HepG2 (cell line): ENCODE data around the gene HIRA. TPM values are rescaled to one million over a fixed set of nuclear protein-coding genes. Genes with fewer than 3 reads are reported as not detected.

Experiments
- ATAC-seq: fragments of 200-7000 bp; cut with Tn5 transposase; 3 replicates; pipeline ENCODE4 v1.9.1; 2020; ENCODE audit warnings: mild to moderate bottlenecking, moderate library complexity
- Bru-seq: library from RNA; stranded (reverse); fragments of 400-500 nt; gene quantifications from one replicate; lab custom pipeline; 2021; lab: Mats Ljungman, UMichigan
- BruChase-seq, 2 experiments: library from RNA; stranded (reverse); fragments of 400-500 nt; gene quantifications; one replicate each; lab custom pipeline; 2021; lab: Mats Ljungman, UMichigan
- BruUV-seq: library from RNA; stranded (reverse); fragments of 400-500 nt; replicated peaks from 2 replicates; lab custom pipeline; 2021; lab: Mats Ljungman, UMichigan
- CTCF ChIA-PET: fragments of 300-600 bp; formaldehyde crosslinking; extraction: SDS; loops from one replicate; lab custom pipeline; 2021; ENCODE audit warnings: low total read pairs, inconsistent platforms, low intra/inter-chr PET ratio; lab: Yijun Ruan, JAX
- POLR2A ChIA-PET: fragments of 350-600 bp; sonication (Branson Sonifier 250); formaldehyde crosslinking; loops from one replicate; lab custom pipeline; 2020; ENCODE audit warnings: antibody characterized with exemption, inconsistent platforms; lab: Yijun Ruan, JAX
- DNase-seq: peaks from one replicate; pipeline ENCODE4 v3.0.0-alpha.2; 2015; ENCODE audit warnings: low spot score
- FAIRE-seq: peaks from 3 replicates; lab custom pipeline; 2011; peaks lifted over from hg19 to GRCh38; lab: Jason Lieb, UNC
- H2AFZ ChIP-seq: one replicate; pipeline ENCODE4 v1.6.1; 2011; ENCODE audit warnings: low read length, inconsistent platforms
- H3K27ac ChIP-seq: fragments of 300-600 bp; 3 replicates; pipeline ENCODE4 v1.8.0; 2011; ENCODE audit warnings: mixed run types, mild to moderate bottlenecking, mixed read lengths, low read length, inconsistent platforms; ENCODE audit not compliant: insufficient read depth; ENCODE audit errors: extremely low read length
- H3K27me3 ChIP-seq, 2 experiments: fragments of 200-600 bp in 1 of 2; 2 replicates in 1 of 2; 3 replicates in 1 of 2; pipeline versions ENCODE4 v1.6.0 to v1.8.0; 2011; ENCODE audit warnings: low read length in 2 of 2, mild to moderate bottlenecking in 2 of 2, moderate library complexity in 2 of 2, inconsistent platforms in 1 of 2; ENCODE audit not compliant: insufficient read depth in 2 of 2, control insufficient read depth in 1 of 2
- H3K36me3 ChIP-seq, 2 experiments: fragments of 200-600 bp in 1 of 2; replicated peaks in 1 of 2; 2 replicates in 1 of 2; 3 replicates in 1 of 2; pipeline versions ENCODE4 v1.5.1 to v1.8.0; 2011; ENCODE audit warnings: low read length in 2 of 2, inconsistent platforms in 1 of 2; ENCODE audit not compliant: insufficient read depth in 2 of 2, control insufficient read depth in 1 of 2
- H3K4me1 ChIP-seq: 2 replicates; pipeline ENCODE4 v1.5.1; 2012; ENCODE audit warnings: low read length, inconsistent platforms; ENCODE audit not compliant: insufficient read depth
- H3K4me2 ChIP-seq: 2 replicates; pipeline ENCODE4 v1.6.0; 2011; ENCODE audit warnings: low read depth, low read length, inconsistent platforms
- H3K4me3 ChIP-seq, 3 experiments: fragments of 200-600 bp in 1 of 3; sonication (generic), shearing (Covaris generic) in 1 of 3; replicated peaks in 1 of 3; 2 replicates each; pipeline ENCODE4 v1.5.1; 2011 to 2016; ENCODE audit warnings: low read length in 3 of 3, inconsistent platforms in 2 of 3, low read depth in 2 of 3, mild to moderate bottlenecking in 2 of 3, control low read depth in 1 of 3, mixed read lengths in 1 of 3; ENCODE audit not compliant: insufficient read depth in 1 of 3
- H3K79me2 ChIP-seq: one replicate; pipeline ENCODE4 v1.6.1; 2011; ENCODE audit warnings: low read length, inconsistent platforms; ENCODE audit not compliant: insufficient read depth
- H3K9ac ChIP-seq: 2 replicates; pipeline ENCODE4 v1.6.0; 2011; ENCODE audit warnings: mild to moderate bottlenecking, low read depth, low read length, inconsistent platforms; ENCODE audit not compliant: insufficient read depth
- H3K9me3 ChIP-seq: 2 replicates; pipeline ENCODE4 v1.5.1; 2012; ENCODE audit warnings: mild to moderate bottlenecking, low read length
- H4K20me1 ChIP-seq: 2 replicates; pipeline ENCODE4 v1.6.0; 2011; ENCODE audit warnings: inconsistent platforms, mild to moderate bottlenecking, low read length, moderate library complexity; ENCODE audit not compliant: insufficient read depth
- GFI1 ChIP-seq: sonication (generic); formaldehyde crosslinking; IDR thresholded peaks from 2 replicates; pipeline ENCODE4 v1.5.0; 2020; ENCODE audit warnings: missing genetic modification reagents, mild to moderate bottlenecking, borderline replicate concordance
- GLI4 ChIP-seq: sonication (generic); formaldehyde crosslinking; IDR thresholded peaks from 2 replicates; pipeline ENCODE4 v1.5.1; 2020; ENCODE audit warnings: missing genetic modification reagents, mild to moderate bottlenecking, moderate library complexity, borderline replicate concordance
- STAT5B ChIP-seq: sonication (generic); formaldehyde crosslinking; IDR thresholded peaks from 2 replicates; pipeline ENCODE4 v1.4.0; 2020; ENCODE audit warnings: missing genetic modification reagents
- YY1 ChIP-seq: IDR thresholded peaks from 2 replicates; pipeline ENCODE4 v1.6.1; 2011; ENCODE audit warnings: low read length, low read depth, moderate library complexity, mild to moderate bottlenecking; ENCODE audit not compliant: insufficient read depth, insufficient replicate concordance
- ZNF143 ChIP-seq: sonication (generic); formaldehyde crosslinking; IDR thresholded peaks from 2 replicates; pipeline ENCODE4 v1.4.0; 2020; ENCODE audit warnings: missing genetic modification reagents
- WGBS: methylation state at CpG from one replicate; pipeline ENCODE4 v1.1.6; 2017; ENCODE audit warnings: low lambda C conversion rate; 5-methylcytosine and 5-hydroxymethylcytosine counted together
- in situ Hi-C: cut with HindIII; loops from 2 replicates; pipeline ENCODE4 v1.10.0; 2017; ENCODE audit warnings: low pct_unique_long_range_greater_than_20kb; ENCODE audit not compliant: extremely low pct_ligation_motif_present
- intact Hi-C: fragments of 100-400 bp; cut with micrococcal nuclease; formaldehyde crosslinking; loops from one replicate; pipeline ENCODE4 v1.10.0; 2022; ENCODE audit not compliant: unreplicated experiment
- long read RNA-seq, 2 experiments: library from RNA in 1 of 2; library from polyadenylated mRNA in 1 of 2; stranded (forward) in 1 of 2; unstranded in 1 of 2; transcript quantifications; one replicate each; pipeline ENCODE4 v2.0.0, GENCODE V29; 2019 to 2022
- polyA minus RNA-seq, 3 experiments: library from RNA; depleted of rRNA, polyadenylated mRNA; stranded (reverse); fragments of >200 nt; gene quantifications; 2 replicates each; pipeline ENCODE4 v1.2.3, GENCODE V29; 2011; ENCODE audit warnings: low replicate concordance in 1 of 3
- polyA plus RNA-seq, 8 experiments: library from polyadenylated mRNA; depleted of rRNA in 3 of 8; stranded (reverse) in 7 of 8; unstranded in 1 of 8; fragments of >200 nt; fragmentation: Illumina TruSeq in 4 of 8; extraction: Trizol in 4 of 8; gene quantifications; 2 replicates each; pipeline versions ENCODE4 v1.2.1 to v1.2.3, GENCODE V29; 2011 to 2016; ENCODE audit warnings: low read depth in 4 of 8, missing spikeins in 1 of 8, mixed read lengths in 1 of 8; ENCODE audit not compliant: insufficient read depth in 1 of 8
- total RNA-seq, 5 experiments: library from RNA; depleted of rRNA; stranded (reverse); fragments of >200 nt; fragmentation: Illumina TruSeq; extraction: Trizol; gene quantifications; 2 replicates each; pipeline ENCODE4 v1.2.3, GENCODE V29; 2016; ENCODE audit warnings: low read depth in 1 of 5
- TF ChIP-seq, protein P1 (sequence below): sonication (generic); formaldehyde crosslinking; IDR thresholded peaks from 2 replicates; pipeline ENCODE4 v1.5.0; 2020; ENCODE audit warnings: mild to moderate bottlenecking, missing genetic modification reagents
- TF ChIP-seq, protein P2 (sequence below): sonication (generic); formaldehyde crosslinking; IDR thresholded peaks from 2 replicates; pipeline ENCODE4 v1.5.0; 2020; ENCODE audit warnings: missing genetic modification reagents
- TF ChIP-seq, protein P3 (sequence below): sonication (generic); formaldehyde crosslinking; IDR thresholded peaks from 2 replicates; pipeline ENCODE4 v1.4.0; 2020; ENCODE audit warnings: mild to moderate bottlenecking, low read depth, missing genetic modification reagents

HIRA gene, protein sequence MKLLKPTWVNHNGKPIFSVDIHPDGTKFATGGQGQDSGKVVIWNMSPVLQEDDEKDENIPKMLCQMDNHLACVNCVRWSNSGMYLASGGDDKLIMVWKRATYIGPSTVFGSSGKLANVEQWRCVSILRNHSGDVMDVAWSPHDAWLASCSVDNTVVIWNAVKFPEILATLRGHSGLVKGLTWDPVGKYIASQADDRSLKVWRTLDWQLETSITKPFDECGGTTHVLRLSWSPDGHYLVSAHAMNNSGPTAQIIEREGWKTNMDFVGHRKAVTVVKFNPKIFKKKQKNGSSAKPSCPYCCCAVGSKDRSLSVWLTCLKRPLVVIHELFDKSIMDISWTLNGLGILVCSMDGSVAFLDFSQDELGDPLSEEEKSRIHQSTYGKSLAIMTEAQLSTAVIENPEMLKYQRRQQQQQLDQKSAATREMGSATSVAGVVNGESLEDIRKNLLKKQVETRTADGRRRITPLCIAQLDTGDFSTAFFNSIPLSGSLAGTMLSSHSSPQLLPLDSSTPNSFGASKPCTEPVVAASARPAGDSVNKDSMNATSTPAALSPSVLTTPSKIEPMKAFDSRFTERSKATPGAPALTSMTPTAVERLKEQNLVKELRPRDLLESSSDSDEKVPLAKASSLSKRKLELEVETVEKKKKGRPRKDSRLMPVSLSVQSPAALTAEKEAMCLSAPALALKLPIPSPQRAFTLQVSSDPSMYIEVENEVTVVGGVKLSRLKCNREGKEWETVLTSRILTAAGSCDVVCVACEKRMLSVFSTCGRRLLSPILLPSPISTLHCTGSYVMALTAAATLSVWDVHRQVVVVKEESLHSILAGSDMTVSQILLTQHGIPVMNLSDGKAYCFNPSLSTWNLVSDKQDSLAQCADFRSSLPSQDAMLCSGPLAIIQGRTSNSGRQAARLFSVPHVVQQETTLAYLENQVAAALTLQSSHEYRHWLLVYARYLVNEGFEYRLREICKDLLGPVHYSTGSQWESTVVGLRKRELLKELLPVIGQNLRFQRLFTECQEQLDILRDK
- 29.2 and 36.7 TPM in 2 replicates for total RNA-seq (2016; rRNA removed; fragmentation: Illumina TruSeq; extraction: Trizol)
- total RNA-seq (2016; cell fraction: cytosol; rRNA removed; fragmentation: Illumina TruSeq; extraction: Trizol; ENCODE audit: low read depth) = 7.9 and 8.8 TPM in 2 replicates
- 29.9 and 34.4 TPM in 2 replicates for total RNA-seq (2016; cell fraction: insoluble cytoplasmic fraction; rRNA removed; fragmentation: Illumina TruSeq; extraction: Trizol)
- total RNA-seq (2016; cell fraction: membrane; rRNA removed; fragmentation: Illumina TruSeq; extraction: Trizol) = 34.9 and 37.0 TPM in 2 replicates
- total RNA-seq (2016; cell fraction: nucleus; rRNA removed; fragmentation: Illumina TruSeq; extraction: Trizol) = 23.0 and 28.4 TPM in 2 replicates
- 21.5 and 29.9 TPM in 2 replicates for polyA plus RNA-seq (2011; rRNA removed)
- 22.7 and 25.6 TPM in 2 replicates for polyA plus RNA-seq (2011; cell fraction: cytosol; rRNA removed)
- 30.9 and 31.6 TPM in 2 replicates for polyA plus RNA-seq (2011; cell fraction: nucleus; rRNA removed)
- polyA plus RNA-seq (2012) = 24.0 and 24.5 TPM in 2 replicates
- 7.9 and 9.2 TPM in 2 replicates for polyA plus RNA-seq (2016; cell fraction: cytosol; fragmentation: Illumina TruSeq; extraction: Trizol; ENCODE audit: low read depth)
- polyA plus RNA-seq (2016; cell fraction: insoluble cytoplasmic fraction; fragmentation: Illumina TruSeq; extraction: Trizol; ENCODE audit: low read depth) = 41.6 and 52.8 TPM in 2 replicates
- polyA plus RNA-seq (2016; cell fraction: membrane; fragmentation: Illumina TruSeq; extraction: Trizol; ENCODE audit: low read depth) = 29.8 and 32.4 TPM in 2 replicates
- polyA plus RNA-seq (2016; cell fraction: nucleus; fragmentation: Illumina TruSeq; extraction: Trizol; ENCODE audit: insufficient read depth, low read depth) = 44.6 and 49.3 TPM in 2 replicates
- 34.3 and 50.7 TPM in 2 replicates for polyA minus RNA-seq (2011; rRNA and poly(A)+ RNA removed; ENCODE audit: low replicate concordance)
- 15.3 and 17.9 TPM in 2 replicates for polyA minus RNA-seq (2011; cell fraction: cytosol; rRNA and poly(A)+ RNA removed)
- 14.4 and 14.7 TPM in 2 replicates for polyA minus RNA-seq (2011; cell fraction: nucleus; rRNA and poly(A)+ RNA removed)
- percentile 88 among the genes with signal in this experiment for Bru-seq, nascent RNA
- BruChase-seq, experiment 1, labeled RNA remaining after a 6-hour chase = percentile 87 among the genes with signal in this experiment
- BruChase-seq, experiment 2, labeled RNA remaining after a 2-hour chase = percentile 90 among the genes with signal in this experiment
- long read RNA-seq, experiment 1, partial matches to known transcripts = 1 of 1 reads
- long read RNA-seq, experiment 1, other reads (novel, unspliced or antisense) = 0 of 1 reads
- long read RNA-seq, experiment 2, full-length matches to known transcripts = 20 of 103 reads
- long read RNA-seq, experiment 2, partial matches to known transcripts = 36 of 103 reads
- long read RNA-seq, experiment 2, other reads (novel, unspliced or antisense) = 47 of 103 reads

GRCh38 chr22:19431649-19432132 is at the start of gene HIRA:
Gene HIRA (minus strand): TSS chr22:19431733. CDS start chr22:19431476, 257 bp downstream.
- BruUV-seq = no TSS peak
- intact Hi-C loops (loop anchor here (2.0 to 5.0 kb wide), 3 partner anchors 15 to 254 kb away; partner anchors contain the start of genes C22orf39, CDC45, SLC25A1 and UFD1), in situ Hi-C loops (no loop called here)
- POLR2A ChIA-PET = interaction anchor here (1.2 to 3.1 kb wide), 4 partner anchors 15 to 287 kb away, joined by 3 to 23 read pairs (median 12); partner anchors contain the start of genes C22orf39, CDC45, CLTCL1 and ESS2
- Histone ChIP-seq H3K9me3 (no peaks in the 10 kb centered on the region), H3K27me3 (no peaks in the 10 kb centered on the region; a peak in 1 of 5 replicates), H3K36me3 (peaks cover 1 to 28% of the 10 kb centered on the region in 2 experiments; a peak in 4 of 5 replicates), H3K4me1 (peaks cover 44% of the 10 kb centered on the region), H4K20me1 (peaks cover 34% of the 10 kb centered on the region), H3K4me3 (peak within 1 kb of the TSS; percentile 86 to 91 (median 88)), H3K9ac (peak within 1 kb of the TSS; percentile 93), H2AFZ (no peak within 1 kb of the TSS), H3K27ac (peak within 1 kb of the TSS; percentile 97), H3K79me2 (peaks cover 53% of the 10 kb centered on the region), H3K4me2 (peak within 1 kb of the TSS; percentile 98)
- no peak for FAIRE-seq
- peak; percentile 66 for ATAC-seq
- WGBS = no CpG with 5 or more reads among the region's 66 CpGs
- DNase-seq = peak; percentile 60
- CTCF ChIA-PET = no interaction called here
- TF ChIP-seq, protein P1, sequence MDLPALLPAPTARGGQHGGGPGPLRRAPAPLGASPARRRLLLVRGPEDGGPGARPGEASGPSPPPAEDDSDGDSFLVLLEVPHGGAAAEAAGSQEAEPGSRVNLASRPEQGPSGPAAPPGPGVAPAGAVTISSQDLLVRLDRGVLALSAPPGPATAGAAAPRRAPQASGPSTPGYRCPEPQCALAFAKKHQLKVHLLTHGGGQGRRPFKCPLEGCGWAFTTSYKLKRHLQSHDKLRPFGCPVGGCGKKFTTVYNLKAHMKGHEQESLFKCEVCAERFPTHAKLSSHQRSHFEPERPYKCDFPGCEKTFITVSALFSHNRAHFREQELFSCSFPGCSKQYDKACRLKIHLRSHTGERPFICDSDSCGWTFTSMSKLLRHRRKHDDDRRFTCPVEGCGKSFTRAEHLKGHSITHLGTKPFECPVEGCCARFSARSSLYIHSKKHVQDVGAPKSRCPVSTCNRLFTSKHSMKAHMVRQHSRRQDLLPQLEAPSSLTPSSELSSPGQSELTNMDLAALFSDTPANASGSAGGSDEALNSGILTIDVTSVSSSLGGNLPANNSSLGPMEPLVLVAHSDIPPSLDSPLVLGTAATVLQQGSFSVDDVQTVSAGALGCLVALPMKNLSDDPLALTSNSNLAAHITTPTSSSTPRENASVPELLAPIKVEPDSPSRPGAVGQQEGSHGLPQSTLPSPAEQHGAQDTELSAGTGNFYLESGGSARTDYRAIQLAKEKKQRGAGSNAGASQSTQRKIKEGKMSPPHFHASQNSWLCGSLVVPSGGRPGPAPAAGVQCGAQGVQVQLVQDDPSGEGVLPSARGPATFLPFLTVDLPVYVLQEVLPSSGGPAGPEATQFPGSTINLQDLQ (CRISPR knock-in tag) = no peak
- TF ChIP-seq STAT5B (CRISPR knock-in tag) (peak; percentile 66; the same call in 1 of the 2 replicates), GLI4 (CRISPR knock-in tag) (no peak), YY1 (peak; percentile 83), ZNF143 (no peak), GFI1 (no peak; the same call in 1 of the 2 replicates)
- TF ChIP-seq, protein P2, sequence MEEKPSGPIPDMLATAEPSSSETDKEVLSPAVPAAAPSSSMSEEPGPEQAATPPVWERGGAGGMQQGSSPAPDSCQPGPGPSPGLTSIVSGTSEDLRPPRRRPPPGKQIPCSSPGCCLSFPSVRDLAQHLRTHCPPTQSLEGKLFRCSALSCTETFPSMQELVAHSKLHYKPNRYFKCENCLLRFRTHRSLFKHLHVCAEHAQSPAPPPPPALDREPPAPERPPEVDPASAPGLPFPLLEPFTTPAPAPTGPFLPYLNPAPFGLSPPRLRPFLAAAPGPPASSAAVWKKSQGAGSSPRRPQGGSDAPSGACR = no peak
- TF ChIP-seq, protein P3, sequence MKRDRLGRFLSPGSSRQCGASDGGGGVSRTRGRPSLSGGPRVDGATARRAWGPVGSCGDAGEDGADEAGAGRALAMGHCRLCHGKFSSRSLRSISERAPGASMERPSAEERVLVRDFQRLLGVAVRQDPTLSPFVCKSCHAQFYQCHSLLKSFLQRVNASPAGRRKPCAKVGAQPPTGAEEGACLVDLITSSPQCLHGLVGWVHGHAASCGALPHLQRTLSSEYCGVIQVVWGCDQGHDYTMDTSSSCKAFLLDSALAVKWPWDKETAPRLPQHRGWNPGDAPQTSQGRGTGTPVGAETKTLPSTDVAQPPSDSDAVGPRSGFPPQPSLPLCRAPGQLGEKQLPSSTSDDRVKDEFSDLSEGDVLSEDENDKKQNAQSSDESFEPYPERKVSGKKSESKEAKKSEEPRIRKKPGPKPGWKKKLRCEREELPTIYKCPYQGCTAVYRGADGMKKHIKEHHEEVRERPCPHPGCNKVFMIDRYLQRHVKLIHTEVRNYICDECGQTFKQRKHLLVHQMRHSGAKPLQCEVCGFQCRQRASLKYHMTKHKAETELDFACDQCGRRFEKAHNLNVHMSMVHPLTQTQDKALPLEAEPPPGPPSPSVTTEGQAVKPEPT = no peak
